Activated naive CD8-positive, alpha-beta T cell treated with anti-CD3 and anti-CD28 coated beads, Interleukin-2, amount 50 U/mL, for 16 hours (primary cell): Measurements from ENCODE around the gene DPP9.

Experiments
- DNase-seq: peaks from one replicate; pipeline ENCODE4 v3.0.0-alpha.2; 2020; ENCODE audit warnings: low read depth, low spot score

DPP9 gene

DNA sequence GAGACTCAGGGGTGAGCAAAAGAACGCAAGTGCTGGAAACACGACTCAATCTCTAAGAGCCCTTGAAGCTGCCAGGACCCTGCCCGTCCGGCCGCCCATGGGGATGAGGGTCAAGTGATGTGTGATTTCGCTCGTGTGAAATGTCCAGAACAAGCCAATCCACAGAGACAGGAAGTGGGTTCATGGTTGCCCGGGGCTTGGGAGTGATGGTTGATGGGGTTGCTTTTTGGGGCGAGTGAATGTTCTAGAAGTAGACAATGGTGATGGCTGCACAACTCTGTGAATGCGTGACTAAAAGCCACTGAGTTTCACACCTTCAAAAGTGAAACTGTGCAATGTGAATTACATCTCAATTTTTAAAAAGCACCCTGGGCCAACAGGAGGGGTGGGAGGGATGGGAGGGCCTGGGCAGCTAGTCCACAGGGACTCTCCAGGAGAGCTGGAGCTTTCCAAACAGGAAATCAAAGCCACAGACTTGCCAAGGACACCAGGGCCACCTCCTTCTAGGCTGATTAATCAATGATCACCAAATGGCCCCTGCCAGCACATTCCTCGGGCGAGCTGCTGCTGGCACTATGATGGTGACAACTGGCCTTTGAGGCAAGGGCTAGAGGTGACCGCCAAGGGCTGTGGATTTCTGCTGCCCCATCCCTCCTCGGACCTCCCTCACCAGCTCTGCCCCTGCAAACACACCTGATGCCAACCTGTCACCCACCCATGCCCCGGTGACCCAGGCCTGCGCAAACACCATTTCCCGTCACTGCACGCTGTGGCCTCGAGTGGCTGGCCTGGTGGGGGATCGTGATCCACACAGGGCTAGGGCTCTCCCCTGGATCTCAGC is 14.0 kb downstream of the DPP9 start:
- no peak for DNase-seq

DNA sequence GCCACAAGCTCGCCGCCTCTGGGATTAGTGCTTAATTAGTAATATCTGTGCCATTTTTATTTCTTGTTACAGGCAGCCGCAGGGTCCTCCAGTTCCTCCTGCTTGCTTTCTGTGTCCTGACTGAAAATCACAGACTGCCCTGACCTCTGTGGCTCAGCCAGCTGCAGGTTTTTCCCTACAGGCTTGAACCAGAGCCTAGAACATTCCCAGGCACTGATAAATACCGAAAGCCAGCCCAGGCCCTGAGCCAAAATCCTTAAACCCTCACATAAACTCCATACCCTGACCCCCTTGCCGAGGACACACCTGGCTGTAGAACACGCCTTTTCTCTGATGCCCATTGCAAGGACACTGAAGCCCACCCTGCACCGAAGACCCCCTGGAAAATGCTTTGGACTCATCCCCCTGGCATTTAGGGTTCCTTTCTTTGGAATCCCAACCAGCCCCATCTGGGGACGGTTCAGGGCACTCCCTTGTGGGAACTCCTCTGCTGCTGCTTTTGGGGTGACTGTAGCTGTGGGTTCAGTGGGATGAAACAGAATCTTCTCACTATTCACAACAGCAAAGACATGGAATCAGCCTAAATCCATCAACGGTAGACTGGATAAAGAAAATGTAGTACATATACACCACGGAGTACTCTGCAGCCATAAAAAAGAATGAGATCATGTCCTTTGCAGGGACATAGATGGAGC is 15.5 kb downstream of the DPP9 start:
- no peak for DNase-seq

DNA sequence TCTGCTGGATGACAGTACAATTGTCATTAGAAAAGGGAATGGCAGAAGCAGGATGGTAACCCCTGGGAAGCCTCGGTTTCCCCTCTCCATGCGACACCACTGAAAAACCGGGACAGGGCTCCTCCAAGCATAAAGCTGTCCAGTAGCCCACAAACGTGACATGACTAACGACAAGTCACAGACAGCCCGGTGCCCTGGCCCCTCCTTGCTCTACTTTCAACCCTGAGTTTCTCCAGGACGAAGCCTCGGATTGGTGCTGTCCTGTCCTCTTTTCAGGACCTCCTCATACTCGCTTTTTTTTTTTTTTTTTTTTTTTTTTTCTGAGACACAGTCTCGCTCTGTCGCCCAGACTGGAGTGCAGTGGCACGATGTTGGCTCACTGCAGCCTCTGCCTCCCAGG is 16.3 kb downstream of the DPP9 start:
- no peak for DNase-seq

DNA sequence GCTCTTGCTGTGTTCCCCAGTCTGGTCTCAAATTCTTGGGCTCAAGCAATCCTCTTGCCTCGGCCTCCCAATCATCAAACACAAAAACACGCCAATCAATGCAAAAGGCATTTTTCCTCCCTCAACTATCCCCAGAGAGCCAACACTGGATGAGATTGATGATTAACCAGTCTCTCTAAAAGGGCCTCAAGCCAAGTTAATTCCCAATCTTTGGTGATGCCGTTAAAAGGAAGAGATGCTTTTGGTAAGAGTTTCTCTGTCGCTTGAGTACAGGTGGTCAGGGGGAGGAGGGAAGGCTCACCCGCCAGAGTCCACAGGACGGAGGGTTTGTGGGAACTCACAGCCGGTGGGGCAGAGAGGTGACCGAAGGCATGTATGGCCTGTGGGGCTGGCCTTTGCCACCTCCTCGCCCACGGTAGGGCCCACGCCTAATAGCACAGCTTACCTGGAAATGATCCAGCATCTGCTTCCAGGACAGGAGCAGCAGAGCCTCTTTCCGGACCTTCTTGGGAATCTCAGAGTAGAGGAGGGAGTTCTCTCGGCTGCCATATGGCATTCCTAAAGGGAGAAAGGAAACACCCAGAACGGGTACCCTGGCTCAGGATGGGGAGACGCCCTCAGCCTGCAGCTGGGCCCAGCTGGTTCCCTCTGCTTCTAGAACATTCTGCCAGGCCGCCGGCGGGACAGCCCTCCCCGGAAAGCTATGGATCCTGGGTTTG is 18.1 kb downstream of the DPP9 start:
- DNase-seq = no peak

DNA sequence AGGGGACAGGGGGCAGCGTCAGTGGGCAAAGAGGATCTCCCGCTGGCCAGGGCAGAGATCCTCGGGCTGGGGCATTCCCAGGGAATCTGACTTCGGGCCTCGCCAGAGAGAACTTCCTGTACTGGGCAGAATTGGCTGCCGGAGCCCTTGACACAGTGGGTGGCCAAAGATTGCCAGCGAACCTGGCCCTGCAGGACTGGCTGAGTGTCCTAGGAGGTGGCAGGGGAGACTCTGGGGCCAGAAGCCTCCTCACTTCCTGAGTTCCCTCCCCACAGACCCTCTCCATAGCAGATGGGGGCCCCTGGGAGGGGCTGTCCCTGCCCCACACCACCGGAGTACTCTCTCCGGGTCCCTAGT is 19.3 kb downstream of the DPP9 start:
- no peak for DNase-seq

DNA sequence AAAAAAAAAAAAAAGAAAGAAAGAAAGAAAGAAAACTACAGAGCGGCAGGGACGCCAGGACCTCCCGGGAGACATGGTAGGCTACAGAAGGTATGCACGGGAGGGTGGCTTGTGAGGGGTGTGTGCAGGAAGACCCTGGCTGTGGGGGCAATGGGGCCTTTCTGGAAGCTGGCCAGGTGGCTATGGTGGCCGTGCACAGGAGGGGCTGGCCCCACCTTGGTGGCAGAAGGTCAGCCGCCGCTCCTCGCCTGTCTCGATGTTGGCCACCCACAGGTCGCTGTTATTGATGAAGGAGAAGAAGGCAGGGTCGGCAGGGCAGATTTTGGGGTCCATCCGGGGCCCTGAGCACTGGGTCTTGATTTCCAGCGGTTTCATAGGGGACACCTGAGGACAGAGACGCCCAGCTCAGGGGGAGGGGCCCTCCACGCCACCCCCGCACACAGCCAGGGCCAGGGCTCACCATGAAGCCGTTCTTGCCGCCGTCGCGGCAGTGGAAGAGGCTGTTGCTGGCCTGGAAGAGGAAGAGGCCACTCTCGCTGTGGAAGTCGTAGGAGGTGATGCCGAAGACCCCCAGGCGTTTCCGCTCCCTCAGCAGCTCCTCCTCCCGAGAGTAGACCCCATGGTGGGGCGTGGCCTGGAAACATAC is 19.8 kb downstream of the DPP9 start:
- no peak for DNase-seq

DNA sequence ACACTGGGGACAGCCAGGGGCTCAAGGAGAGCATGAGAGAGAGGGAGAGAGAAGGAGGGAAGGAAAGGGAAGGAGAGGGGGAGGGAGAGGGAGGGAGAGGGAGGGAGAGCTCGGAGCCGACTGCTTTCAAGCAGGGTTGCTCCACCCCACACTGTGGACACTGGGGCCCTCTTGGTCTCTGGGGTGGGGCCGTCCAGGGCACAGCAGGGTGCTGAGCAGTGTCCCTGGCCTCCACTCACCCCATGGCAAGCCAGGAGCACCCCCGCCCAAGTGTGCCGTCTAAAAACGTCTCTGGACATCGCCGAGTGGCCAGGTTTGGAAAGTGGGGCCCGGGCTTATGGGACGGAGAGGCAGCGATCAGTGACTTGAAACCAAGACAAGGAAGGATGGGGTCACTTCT is 20.9 kb downstream of the DPP9 start:
- DNase-seq = no peak

DNA sequence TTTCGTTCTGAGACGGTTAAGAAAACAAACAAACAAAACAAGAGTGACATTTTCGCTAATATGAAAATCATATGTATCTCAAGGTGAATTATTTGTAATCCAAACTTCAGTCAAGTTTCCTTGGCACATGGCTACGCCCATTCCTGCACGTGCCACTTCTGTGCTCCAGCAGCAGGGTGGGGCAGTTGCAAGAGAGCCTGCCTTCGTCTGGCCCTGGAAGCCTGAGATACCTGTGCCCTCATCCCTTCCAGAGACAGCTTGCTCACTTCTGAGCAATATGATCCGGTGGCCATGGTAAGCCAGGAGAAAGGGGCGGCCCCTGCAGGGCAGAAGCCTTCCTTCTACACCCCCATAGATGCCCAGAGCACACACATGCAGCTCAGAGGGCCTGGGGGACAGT is 22.1 kb downstream of the DPP9 start:
- DNase-seq = no peak

DNA sequence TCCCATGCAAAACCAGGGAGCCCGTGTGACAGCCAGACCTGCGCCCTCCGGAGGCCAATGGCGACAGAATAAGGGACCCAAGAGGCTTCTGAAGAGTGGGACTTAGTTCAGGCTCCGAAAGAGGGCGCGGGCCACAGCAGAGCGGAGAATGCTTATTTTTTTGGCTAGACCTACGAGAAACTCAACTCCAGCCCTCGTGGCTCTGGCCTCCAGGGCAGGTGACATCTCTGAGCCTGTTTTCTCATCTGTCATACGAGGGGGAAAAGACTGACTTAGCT is 23.0 kb downstream of the DPP9 start:
- DNase-seq = no peak

DNA sequence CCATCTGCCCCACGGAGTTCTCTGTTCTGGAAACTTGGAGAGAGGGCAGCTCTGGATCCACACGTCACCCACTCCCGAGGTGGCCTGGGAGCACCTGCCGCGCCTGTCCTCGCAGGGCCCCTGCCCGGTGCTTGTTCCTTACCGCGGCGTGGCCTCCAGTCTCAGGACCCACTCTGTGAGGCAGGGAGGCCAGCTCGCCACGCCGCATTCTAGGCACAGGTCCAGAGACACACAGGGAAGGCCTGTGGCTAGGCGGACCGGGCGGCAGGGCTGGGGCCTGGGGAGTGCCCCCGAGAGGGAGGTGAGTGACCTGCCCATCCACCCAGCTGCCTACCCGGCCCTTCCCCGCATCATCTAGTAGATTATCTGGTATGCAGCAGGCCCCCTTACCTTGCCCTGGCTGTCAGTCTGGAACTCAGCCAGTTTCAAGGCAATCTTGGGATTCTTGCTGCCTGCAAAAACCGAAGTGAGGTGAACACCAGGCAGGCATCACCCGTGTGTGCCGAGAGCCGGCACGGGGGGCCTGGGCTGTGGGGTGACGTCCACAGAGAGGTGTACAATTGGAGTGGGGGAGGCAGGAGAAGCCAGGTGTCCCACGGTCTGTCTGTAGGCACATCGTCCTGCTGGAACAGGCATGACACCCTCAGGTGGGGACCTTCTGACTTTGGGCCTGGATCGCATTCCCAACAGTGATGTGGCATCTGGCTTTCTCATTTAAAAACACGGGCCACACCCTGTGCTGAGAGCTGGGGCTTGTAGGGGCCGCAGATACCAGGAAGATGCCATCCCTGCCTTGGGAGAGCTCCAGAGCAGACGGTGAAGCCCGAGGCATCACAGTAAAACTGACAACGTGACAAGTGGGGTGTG is 23.6 kb downstream of the DPP9 start:
- DNase-seq = no peak

DNA sequence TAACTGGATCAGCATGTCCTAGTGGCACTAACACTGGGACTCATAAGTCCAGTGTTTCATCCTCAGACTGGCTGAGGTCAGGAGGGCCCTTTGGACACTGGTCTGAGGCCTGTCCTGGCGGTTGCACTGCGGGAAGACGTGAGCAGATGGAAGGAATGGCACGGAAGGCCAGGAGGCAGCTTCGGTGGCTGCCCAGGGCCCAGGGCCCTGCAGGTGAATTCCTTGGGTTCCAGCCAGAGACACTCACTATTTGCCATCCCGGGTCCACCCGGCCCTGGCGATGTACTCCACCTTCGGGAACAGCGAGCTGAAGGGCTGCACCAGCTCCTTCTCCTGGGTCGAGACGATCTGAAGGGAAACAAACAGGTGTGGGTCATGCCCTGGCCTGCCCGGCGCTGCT is 26.3 kb downstream of the DPP9 start:
- DNase-seq = no peak

DNA sequence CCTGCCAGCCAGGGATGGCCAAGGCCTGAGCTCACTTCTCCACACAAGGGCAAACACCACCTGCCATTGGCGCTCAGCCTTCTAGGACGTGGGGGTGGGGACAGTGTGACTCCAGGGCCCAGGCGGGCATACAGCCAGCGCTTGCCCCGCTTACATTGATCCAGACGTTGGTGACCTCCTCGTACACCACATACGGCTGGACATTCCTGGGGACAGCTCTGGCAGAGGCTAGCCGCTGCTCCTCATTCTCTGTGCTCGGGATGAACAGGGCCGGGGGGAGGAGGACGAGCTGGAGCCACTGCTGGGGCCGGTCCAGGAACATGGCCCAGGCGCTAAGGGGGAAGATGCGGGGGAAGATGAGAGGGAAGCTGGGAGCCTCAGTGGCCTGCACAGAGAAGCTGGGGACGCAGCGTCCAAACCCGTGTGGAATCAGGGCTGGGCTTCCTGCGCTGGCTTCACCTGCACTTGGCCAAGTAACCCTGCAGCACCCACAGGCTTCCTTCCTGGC is 28.4 kb downstream of the DPP9 start:
- no peak for DNase-seq

DNA sequence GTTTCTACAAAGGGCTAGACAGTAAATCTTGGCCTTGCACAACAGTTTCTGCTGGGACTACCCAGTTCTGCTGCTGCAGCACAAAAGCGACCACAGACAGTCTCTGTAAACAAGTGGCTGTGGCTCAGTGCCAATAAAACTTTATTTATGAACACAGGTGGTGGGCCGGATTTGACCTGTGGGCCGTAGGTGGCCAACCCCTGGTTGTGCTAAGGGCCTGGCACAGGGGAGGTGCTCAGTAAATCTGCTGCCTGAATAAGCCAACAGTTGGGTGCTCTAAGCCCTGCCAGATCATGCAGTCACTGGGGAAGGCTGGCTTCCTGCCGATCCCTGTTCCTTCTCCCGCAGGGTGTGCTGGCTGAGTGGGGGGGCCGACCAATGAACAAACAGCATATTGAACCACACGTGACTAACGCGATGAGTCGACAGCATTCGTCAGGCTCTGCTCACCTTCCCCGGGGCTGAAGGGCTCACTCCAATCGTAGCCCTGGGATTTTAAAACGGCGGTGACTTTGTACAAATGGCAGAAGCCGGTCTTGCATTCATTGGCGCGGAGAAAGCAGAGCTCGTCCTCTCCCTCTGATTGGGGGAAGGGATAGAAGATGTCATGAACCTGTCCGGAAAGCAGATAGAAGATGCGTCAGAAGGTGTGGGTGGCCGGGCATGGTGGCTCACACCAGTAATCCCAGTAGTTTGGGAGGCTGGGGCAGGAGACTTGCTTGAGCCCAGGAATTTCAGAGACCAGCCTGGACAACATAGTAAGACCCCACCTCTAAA is 29.2 kb downstream of the DPP9 start:
- no peak for DNase-seq

DNA sequence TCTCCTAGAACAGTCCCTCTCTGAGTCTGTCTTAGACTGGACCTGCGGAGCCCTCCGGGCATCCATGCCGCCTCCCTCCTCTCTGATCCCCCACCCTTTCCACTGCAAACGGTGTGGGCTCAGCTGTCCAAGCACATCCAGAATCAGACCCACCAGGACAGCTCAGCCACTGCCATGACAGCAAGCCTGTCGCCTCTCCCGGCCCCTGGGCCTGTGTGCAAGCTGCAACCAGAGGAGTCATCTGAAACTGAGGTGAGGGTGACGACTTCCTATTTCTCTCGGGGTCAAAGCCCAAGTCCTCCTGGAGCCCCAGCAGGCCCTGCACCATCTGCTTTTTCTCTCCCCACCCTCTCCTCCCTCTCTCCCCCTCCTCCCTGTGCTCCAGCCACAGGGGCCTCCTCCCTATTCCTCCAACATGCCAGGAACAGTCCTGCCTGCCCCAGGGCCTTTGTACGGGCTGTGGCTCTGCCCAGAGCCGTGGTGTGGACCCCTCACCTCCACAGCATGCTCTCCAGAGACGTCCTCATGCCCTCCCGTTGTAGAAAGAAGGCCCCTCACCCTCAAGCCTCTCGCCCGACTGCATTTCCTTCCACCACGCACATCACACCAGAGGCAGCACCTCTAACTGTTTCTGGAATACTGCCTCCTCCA is 30.0 kb downstream of the DPP9 start:
- DNase-seq = no peak

DNA sequence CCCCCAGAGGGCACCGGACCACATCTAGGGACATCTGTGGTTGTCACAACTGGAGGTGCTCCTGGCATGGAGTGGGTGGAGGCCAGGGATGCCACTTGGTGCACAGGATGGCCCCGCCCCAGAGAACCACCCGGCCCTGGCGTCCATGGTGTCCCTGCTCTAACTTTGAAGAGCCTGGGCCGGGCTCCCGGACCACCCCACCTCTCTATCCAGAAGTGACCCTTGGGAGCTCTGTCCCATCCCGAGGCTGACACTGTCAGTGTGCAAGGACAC is 30.6 kb downstream of the DPP9 start:
- DNase-seq = no peak

DNA sequence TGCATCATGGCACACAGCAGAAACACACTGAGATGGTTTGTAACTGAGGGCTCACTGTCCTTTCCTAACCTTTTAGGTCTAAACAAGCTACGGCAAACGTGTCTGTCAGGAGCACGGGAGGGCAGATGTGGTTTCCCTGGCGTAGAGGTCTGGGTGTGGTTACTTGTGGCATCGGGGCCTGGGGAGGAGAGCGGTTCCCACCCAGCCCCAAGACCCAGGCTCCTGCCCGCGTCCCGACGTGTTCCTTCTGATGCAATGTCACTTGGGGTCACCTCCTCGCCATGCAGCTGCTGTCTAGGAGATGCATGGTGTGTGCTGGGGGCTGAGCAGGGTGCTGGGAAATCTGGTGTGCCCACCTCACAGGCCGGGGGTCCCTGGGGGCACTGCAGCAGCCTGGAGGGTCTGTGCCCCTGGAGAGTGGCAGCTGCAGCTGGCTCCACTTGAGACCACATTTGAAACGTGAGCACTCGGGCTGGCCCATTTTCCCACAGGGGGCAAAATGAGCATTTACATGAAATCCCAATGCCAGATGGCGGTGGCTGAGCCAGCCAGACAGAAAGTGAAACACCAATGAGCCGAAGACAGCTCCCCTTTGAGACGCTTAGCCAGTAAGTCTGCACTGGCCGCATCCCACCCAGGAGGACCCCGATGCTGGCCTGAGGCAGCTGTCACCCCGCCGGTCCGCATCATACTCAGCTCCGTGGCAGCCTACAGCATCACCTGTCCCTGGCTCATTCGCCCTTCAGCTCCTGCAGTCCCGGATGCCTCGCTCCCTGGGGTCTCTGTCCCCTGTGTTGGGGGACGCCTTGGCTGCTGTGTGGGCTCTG is 31.2 kb downstream of the DPP9 start:
- no peak for DNase-seq

DNA sequence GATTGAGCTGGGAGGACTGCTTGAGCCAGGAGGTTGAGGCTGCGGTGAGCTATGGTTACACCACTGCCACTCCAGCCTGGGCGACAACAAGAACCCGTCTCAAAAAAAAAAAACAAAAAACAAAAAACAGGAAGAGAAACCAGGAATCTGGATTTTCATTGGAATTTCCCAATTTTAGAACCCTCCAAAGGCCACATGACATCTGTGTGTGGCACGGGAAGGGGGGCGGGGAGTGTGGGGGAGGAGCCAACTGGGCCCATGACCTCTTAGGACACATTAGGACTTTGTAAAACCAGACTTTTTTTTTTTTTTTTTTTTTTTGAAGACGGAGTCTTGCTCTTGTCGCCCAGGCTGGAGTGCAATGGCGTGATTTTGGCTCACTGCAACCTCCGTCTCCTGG is 32.3 kb downstream of the DPP9 start:
- DNase-seq = no peak

DNA sequence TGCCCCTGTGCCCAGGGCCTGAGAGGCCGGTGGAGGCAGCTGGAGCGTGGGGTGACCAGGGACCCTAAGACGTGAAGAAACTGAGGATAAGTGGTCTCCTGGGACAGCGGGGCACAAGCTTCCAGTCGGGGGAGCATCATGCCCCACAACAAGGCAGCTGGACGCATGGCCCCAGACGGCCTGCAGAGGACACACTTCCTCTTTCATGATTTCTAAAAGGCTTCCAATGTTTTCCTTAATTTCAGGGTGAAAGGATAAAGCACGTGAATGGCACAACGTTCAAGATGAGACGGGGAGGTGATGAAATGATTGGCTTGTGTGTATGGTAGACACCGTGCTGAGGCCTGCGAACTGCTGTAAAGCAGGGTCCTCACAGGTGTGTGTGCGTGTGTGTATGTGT is 33.3 kb downstream of the DPP9 start:
- DNase-seq = no peak

DNA sequence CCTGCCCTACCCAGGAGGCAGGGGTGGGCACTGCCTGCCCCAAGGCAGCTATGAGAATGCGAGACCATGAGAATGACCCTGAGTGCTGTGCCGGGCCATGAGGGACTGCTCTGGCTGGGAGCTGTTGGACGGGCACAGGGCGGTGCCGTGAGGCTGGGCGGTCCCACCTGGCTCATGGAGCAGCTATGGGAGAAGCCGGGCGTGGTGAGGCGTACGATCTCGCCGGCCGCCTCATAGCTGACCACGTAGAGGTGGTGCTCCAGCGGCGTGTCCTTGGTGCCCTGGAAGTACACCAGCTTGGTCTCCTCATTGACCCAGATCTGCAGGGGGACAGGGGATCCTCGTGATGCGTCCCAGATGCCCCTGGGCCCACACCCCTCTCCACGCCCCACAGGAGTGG is 34.2 kb downstream of the DPP9 start:
- DNase-seq = no peak
